Measurements from ENCODE around the gene ELK3.

The ELK3 gene

GRCh38 chr12:96152164-96152563, 42.0 kb upstream of the ELK3 start:
- no peak overlapping the region for H2AFZ ChIP-seq (ENCODE audit: low read depth, low read length)
- no peak overlapping the region for H3K4me2 ChIP-seq (ENCODE audit: insufficient read depth, low read length)
- no peaks in the 10 kb centered on the region for H3K4me1 ChIP-seq (ENCODE audit: insufficient read depth, low read length)
- no peak overlapping the region for H3K27ac ChIP-seq (ENCODE audit: low read length)
- no peak overlapping the region for H3K9ac ChIP-seq (ENCODE audit: low read depth, low read length)
- ATAC-seq (ENCODE audit: insufficient read depth, low read depth), result no peak
- TF ChIP-seq EZH2 (IDR thresholded peaks at IDR 0.05; ENCODE audit: borderline replicate concordance, low read depth, low read length, severe bottlenecking), result no peak
- TF ChIP-seq, protein P1, sequence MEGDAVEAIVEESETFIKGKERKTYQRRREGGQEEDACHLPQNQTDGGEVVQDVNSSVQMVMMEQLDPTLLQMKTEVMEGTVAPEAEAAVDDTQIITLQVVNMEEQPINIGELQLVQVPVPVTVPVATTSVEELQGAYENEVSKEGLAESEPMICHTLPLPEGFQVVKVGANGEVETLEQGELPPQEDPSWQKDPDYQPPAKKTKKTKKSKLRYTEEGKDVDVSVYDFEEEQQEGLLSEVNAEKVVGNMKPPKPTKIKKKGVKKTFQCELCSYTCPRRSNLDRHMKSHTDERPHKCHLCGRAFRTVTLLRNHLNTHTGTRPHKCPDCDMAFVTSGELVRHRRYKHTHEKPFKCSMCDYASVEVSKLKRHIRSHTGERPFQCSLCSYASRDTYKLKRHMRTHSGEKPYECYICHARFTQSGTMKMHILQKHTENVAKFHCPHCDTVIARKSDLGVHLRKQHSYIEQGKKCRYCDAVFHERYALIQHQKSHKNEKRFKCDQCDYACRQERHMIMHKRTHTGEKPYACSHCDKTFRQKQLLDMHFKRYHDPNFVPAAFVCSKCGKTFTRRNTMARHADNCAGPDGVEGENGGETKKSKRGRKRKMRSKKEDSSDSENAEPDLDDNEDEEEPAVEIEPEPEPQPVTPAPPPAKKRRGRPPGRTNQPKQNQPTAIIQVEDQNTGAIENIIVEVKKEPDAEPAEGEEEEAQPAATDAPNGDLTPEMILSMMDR (IDR thresholded peaks at IDR 0.05; ENCODE audit: borderline replicate concordance, extremely low read depth, low read length, poor library complexity, severe bottlenecking), result no peak
- H3K36me3 ChIP-seq (ENCODE audit: insufficient read depth, low read length), result no peaks in the 10 kb centered on the region
- H3K9me3 ChIP-seq (ENCODE audit: insufficient read depth, low read length, severe bottlenecking), result no peaks in the 10 kb centered on the region
- no peak for DNase-seq
- no peaks in the 10 kb centered on the region for H3K79me2 ChIP-seq (ENCODE audit: insufficient read depth, low read length)
- no peak overlapping the region for H3K4me3 ChIP-seq (ENCODE audit: low read depth in 1 of 2, low read length in 2 of 2)
- no peaks in the 10 kb centered on the region for H3K27me3 ChIP-seq (ENCODE audit: insufficient read depth, low read length, poor library complexity)
- H4K20me1 ChIP-seq (ENCODE audit: insufficient read depth, low read length), result no peaks in the 10 kb centered on the region

- no peak overlapping the region for H3K9ac ChIP-seq (ENCODE audit: low read depth, low read length)
- no peak overlapping the region for H3K27ac ChIP-seq (ENCODE audit: low read length)
- no peak overlapping the region for H2AFZ ChIP-seq (ENCODE audit: low read depth, low read length)
- ATAC-seq (ENCODE audit: insufficient read depth, low read depth), result no peak
- no peaks in the 10 kb centered on the region for H4K20me1 ChIP-seq (ENCODE audit: insufficient read depth, low read length)
- no peak overlapping the region for H3K4me3 ChIP-seq (ENCODE audit: low read depth in 1 of 2, low read length in 2 of 2)
- no peaks in the 10 kb centered on the region for H3K27me3 ChIP-seq (ENCODE audit: insufficient read depth, low read length, poor library complexity)
- no peaks in the 10 kb centered on the region for H3K9me3 ChIP-seq (ENCODE audit: insufficient read depth, low read length, severe bottlenecking)
- DNase-seq, result no peak
- no peaks in the 10 kb centered on the region for H3K4me1 ChIP-seq (ENCODE audit: insufficient read depth, low read length)
- no peak overlapping the region for H3K4me2 ChIP-seq (ENCODE audit: insufficient read depth, low read length)
- H3K79me2 ChIP-seq (ENCODE audit: insufficient read depth, low read length), result no peaks in the 10 kb centered on the region
- no peak for TF ChIP-seq EZH2 (IDR thresholded peaks at IDR 0.05; ENCODE audit: borderline replicate concordance, low read depth, low read length, severe bottlenecking)
- TF ChIP-seq, protein P1 (IDR thresholded peaks at IDR 0.05; ENCODE audit: borderline replicate concordance, extremely low read depth, low read length, poor library complexity, severe bottlenecking), result no peak
- H3K36me3 ChIP-seq (ENCODE audit: insufficient read depth, low read length), result no peaks in the 10 kb centered on the region
Observed at GRCh38 chr12:96153131-96153725, 40.9 kb upstream of the ELK3 start.

GRCh38 chr12:96155181-96155580, 39.0 kb upstream of the ELK3 start:
- DNase-seq (no peak), ATAC-seq (ENCODE audit: insufficient read depth, low read depth) (no peak)
- no peak for TF ChIP-seq EZH2 (IDR thresholded peaks at IDR 0.05; ENCODE audit: borderline replicate concordance, low read depth, low read length, severe bottlenecking)
- TF ChIP-seq, protein P1 (IDR thresholded peaks at IDR 0.05; ENCODE audit: borderline replicate concordance, extremely low read depth, low read length, poor library complexity, severe bottlenecking), result no peak
- no peaks in the 10 kb centered on the region for H3K4me1 ChIP-seq (ENCODE audit: insufficient read depth, low read length)
- H3K9ac ChIP-seq (ENCODE audit: low read depth, low read length), result no peak overlapping the region
- no peaks in the 10 kb centered on the region for H4K20me1 ChIP-seq (ENCODE audit: insufficient read depth, low read length)
- no peak overlapping the region for H3K4me2 ChIP-seq (ENCODE audit: insufficient read depth, low read length)
- no peaks in the 10 kb centered on the region for H3K36me3 ChIP-seq (ENCODE audit: insufficient read depth, low read length)
- H2AFZ ChIP-seq (ENCODE audit: low read depth, low read length), result no peak overlapping the region
- H3K4me3 ChIP-seq (ENCODE audit: low read depth in 1 of 2, low read length in 2 of 2), result no peak overlapping the region
- H3K9me3 ChIP-seq (ENCODE audit: insufficient read depth, low read length, severe bottlenecking), result no peaks in the 10 kb centered on the region
- H3K79me2 ChIP-seq (ENCODE audit: insufficient read depth, low read length), result no peaks in the 10 kb centered on the region
- no peaks in the 10 kb centered on the region for H3K27me3 ChIP-seq (ENCODE audit: insufficient read depth, low read length, poor library complexity)
- no peak overlapping the region for H3K27ac ChIP-seq (ENCODE audit: low read length)
